GM20000 (cell line): ENCODE measurements around the gene LRP2.
"Not testable (repeated sequence)": the region's sequence is repeated elsewhere in the genome, so short reads cannot be mapped to it uniquely, and the experiment has no call there.

Experiments
- DNase-seq: peaks from one replicate; pipeline ENCODE4 v3.0.0; 2012; ENCODE audit warnings: low spot score
- CTCF ChIP-seq: IDR thresholded peaks from 2 replicates; pipeline ENCODE4 v1.5.1; 2012; ENCODE audit warnings: mild to moderate bottlenecking, control low read depth; ENCODE audit errors: extremely low read depth, missing control alignments

The LRP2 gene

DNA sequence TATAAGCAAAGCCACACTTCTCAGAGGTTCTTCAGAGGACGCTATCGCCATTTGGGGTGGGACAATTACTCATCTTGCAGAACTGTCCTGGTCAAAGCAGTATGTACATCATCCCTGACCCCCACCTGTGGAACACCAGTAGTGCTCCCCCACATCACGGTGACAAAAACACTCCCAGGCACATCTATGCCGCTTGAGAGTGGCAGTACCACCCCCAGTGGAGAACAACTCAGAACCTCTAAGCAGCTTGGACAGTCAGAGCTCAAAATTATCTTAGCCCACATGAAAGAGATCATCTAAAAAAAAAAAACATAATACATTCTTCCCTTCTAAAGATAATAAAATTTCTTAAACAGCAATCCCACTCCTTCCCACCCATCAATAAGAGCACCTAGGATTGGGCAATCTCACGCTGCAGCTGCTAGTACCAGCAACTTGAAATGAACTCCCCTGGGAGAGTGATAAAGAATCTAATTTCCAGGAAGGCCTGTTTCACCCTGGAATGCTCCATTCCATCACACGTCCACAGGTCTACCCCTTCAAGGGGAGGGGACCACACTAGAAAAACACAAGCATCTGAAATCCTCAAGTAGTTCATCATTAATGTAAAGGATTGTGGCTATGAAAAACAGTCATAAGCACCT, 31.7 kb downstream of the LRP2 start:
- DNase-seq, result no peak
- TF ChIP-seq CTCF, result no peak

- DNase-seq, result no peak
- TF ChIP-seq CTCF, result no peak
Observed at GRCh38 chr2:169329688-169330554, 32.4 kb downstream of the LRP2 start.

- DNase-seq, result no peak
- TF ChIP-seq CTCF, result no peak
Observed at GRCh38 chr2:169328785-169329184, 33.5 kb downstream of the LRP2 start.

- not testable (repeated sequence) for DNase-seq
Observed at GRCh38 chr2:169327837-169328236, 34.5 kb downstream of the LRP2 start.

GRCh38 chr2:169325886-169326285, 36.4 kb downstream of the LRP2 start:
- not testable (repeated sequence) for DNase-seq

- DNase-seq, result no peak
- no peak for TF ChIP-seq CTCF
Observed at GRCh38 chr2:169324581-169325260, 37.6 kb downstream of the LRP2 start.

GRCh38 chr2:169323841-169324240, 38.5 kb downstream of the LRP2 start:
- no peak for TF ChIP-seq CTCF
- no peak for DNase-seq

DNA sequence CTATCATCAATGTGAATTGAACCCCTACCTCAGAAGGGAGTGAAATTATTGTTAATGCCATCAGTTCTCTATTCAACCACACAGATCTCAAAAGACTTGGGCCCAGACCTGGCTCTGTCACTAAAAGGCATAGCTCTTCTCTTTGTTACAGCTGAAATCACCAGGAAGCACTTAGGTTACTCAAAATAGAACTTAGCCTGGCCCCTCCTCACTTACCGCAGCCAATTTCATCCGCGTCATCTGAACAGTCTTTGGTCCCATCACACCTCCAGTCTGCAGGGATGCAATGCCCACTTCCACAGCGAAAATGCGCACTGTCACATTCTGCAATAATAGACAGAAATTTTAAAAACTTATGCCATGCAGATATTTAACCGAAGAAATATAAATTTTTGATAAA, 41.8 kb downstream of the LRP2 start:
- no peak for TF ChIP-seq CTCF
- no peak for DNase-seq
